ENCODE data around the gene RASGRF1.

GRCh38 chr15:79078003-79078402 lies 12.6 kb downstream of the RASGRF1 start:
- TF ChIP-seq CTCF (conservative IDR thresholded peaks at IDR 0.05 in 1 of 2, IDR thresholded peaks at IDR 0.05 in 1 of 2; ENCODE audit: low read depth in 1 of 2, low read length in 2 of 2) (no peak), EZH2 (IDR thresholded peaks at IDR 0.05; ENCODE audit: low read length, missing control alignments) (no peak)
